GM12873 (cell line): Measurements from ENCODE around the gene GLI2.

Source experiments
- TF ChIP-seq, protein P1 (sequence below): IDR thresholded peaks from 2 replicates; pipeline ENCODE4 v1.5.1; 2012; ENCODE audit warnings: low read depth, mild to moderate bottlenecking, moderate library complexity, low read length, control low read depth; ENCODE audit not compliant: insufficient read depth; ENCODE audit errors: missing control alignments

GLI2 gene

DNA sequence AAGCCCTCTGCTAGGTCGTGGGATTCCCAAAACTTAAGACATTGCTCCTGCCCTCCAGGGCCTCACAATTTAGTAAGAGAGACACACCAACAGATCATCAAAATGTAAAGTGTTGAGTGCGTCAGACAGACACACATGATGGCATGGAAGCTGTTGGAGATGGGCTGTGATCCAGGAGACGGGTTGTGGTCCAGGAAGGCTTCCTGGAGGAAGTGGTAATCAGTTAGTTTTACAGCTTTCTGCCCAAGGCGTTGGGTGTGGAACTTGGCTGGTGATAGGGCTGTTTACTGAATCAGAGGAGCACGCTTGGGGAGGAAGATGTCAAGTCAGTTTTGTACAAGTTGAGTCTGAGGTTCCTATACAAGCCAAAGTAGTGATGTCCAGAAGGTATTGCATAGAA lies 24.0 kb upstream of the GLI2 start:
- TF ChIP-seq, protein P1, sequence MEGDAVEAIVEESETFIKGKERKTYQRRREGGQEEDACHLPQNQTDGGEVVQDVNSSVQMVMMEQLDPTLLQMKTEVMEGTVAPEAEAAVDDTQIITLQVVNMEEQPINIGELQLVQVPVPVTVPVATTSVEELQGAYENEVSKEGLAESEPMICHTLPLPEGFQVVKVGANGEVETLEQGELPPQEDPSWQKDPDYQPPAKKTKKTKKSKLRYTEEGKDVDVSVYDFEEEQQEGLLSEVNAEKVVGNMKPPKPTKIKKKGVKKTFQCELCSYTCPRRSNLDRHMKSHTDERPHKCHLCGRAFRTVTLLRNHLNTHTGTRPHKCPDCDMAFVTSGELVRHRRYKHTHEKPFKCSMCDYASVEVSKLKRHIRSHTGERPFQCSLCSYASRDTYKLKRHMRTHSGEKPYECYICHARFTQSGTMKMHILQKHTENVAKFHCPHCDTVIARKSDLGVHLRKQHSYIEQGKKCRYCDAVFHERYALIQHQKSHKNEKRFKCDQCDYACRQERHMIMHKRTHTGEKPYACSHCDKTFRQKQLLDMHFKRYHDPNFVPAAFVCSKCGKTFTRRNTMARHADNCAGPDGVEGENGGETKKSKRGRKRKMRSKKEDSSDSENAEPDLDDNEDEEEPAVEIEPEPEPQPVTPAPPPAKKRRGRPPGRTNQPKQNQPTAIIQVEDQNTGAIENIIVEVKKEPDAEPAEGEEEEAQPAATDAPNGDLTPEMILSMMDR = no peak

DNA sequence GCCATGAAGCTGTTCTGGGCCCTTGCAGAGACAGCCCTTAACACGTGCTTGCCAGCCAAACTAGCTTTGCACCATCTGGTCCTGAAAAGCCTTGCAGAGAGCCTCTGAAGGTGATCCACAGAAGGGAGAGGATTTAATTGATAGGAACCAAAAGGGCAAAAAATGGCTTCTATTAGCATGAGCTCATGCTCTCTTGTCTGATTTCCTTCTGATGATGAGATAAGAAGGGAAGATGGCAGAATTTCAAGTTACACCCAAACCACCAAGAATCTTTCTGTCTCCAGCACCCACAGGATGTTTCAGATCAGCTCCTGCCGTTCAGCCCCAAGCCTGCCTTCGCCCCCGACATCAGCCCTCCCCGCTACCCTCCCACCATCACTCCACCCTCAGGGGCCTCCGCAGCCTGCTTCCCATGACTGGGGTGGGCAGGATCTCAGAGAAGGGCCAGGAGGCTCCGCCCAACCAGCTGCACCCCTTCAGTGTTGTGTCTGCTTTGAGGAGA lies 23.4 kb upstream of the GLI2 start:
- TF ChIP-seq, protein P1 = no peak

DNA sequence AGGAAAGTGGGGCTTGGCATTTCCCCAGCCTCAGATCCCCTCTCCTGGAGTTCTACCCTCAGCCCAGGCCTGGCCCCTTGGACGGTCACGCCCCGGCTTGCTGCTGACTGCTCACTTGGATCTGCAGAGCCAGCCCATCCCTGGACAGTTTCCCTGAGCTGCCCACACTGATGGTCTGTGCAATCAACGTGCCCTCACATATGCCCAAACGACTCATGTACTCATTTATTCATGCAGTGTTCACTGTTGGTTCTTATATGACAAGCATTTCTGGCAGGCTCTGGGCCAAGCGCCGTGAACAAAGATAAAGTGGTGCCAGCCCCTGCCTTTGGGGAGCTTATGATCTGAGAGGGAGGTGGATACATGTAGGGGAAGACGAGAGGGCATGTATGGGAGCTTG lies 20.3 kb upstream of the GLI2 start:
- TF ChIP-seq, protein P1 = no peak

DNA sequence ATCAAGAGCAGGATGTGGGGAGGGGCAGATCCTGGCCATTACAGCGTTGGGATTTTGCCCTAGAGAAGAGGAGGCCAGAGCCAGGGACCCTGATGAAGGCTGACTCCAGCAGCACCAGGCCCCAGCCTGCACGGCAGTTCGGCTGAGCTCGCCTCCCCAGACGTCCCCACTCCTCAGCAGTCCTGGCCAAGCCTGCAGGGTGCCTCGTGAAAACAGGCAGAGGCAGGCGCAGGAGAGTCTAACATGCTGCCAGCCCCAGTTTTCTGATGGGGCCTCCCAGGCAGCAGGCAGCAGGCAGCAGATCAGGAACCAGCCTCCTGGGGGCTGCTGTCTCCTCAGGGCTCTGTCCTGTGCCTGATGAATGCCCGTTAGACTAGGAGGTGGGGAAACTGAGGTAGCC lies 19.7 kb upstream of the GLI2 start:
- TF ChIP-seq, protein P1 = no peak

DNA sequence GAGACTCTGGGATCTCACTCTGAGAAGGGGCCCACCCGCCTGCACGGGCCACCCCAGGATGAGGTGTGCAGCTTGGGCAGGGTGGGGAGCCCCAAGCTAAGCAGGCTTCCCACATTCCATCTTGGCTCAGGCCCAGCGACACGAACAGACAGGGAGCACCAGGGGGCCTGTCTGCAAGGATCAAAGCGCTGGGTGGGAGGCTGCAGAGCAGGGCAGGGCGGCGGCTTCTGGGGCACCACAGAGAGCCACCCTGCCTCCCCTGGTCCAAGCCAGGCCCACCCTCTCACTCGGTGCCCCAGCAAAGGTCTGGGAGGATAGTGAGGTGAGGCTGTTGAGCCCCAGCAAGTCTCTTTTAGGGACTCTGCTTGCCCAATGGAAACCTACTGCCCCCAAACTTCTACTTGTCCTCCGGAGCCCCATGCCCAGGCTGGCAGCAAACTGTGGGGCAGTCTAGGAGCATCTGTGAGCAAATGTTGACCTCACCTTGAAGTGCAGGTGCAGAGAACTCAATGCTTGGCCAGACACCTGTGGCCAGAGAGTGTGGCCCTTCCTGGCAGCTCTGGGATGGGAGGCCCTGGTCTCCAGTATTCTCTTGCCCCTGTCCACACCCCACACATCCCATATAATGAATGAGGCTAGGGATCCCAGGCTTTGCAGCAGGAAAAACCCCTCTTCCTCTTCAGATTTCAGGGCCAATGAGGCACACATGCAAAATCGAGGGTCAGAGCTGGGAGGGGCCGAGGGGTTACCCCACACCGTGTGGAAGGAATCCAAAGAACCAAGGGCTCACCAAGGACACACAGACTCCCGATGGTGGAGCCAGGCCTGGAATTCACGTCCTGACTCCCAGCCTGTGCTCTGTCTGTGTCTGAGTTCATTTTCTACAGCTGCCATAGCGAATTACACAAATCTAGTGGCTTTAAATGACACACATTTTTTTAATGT lies 18.8 kb upstream of the GLI2 start:
- TF ChIP-seq, protein P1 = no peak

DNA sequence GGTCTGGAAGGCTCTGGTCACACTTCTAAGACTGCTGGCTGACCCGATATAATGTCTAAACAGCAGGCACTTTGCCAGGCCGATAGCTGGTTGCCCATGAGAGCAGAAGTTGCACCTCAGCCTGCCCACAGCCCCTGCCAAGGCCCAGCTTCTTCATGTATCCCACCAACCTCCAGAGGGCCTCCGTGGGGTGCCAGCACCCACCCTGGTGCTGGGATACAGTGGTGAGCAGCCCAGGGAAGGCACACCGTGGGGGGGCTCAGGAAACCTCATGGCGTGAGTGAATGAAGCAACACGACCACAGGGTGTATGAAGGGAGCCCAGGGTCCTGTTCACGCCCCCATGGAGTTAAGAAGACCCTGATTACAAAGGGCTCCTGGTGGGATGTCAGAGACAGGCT lies 16.2 kb upstream of the GLI2 start:
- TF ChIP-seq, protein P1 = no peak

DNA sequence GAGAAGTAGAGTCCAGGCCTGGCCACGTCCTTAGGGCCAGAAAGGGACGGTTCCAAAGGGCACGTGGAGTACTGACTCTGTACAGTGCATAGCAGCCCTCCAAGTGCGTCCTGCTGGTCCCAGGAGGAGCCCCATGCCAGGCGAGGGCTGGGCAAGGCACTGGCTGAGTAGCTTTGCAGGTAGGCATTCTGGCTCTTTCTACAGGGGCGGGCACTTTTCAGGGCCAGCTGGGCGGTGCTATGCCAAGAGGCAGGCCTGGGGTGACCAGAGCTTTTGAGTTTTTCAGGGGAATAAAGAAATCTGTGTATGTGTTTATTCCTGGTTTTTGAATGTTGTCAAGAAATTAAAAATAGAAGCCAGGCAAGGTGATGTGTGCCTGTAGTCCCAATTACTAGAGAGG lies 15.4 kb upstream of the GLI2 start:
- TF ChIP-seq, protein P1 = no peak
